Measurements from ENCODE around the gene RIN3.

DNA sequence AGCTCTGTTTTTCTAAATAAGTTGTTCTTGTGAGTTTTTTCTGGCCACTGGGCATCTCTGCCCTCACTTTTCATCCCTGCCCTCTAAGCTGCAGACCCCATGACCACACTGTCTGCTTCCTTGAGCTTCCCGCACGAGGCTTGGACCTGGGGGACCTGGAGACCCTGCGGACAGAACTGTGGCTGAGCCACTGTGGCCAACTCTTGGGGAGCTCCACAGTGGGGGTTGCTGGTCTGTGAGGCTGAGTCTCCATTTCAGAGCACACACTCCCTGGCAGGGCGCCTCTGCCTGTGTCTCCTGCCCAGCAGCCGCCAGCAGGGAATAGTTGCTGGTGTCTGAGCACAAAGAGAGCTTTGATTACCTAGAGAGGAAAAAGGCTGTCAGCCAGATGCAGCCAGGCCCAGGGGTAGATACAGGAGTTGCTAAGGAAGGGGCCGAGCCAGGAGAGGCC is 13.1 kb upstream of the RIN3 start:
- TF ChIP-seq CTCF (IDR thresholded peaks at IDR 0.05) (no peak), EZH2 (IDR thresholded peaks at IDR 0.05) (no peak), EZH2phosphoT487 (IDR thresholded peaks at IDR 0.05) (no peak)

Measured in neural progenitor cell (in vitro differentiated cells).